Activated CD8-positive, alpha-beta memory T cell treated with anti-CD3 and anti-CD28 coated beads for 4 hours (primary cell): ENCODE results near the gene ZDHHC24.
"Not testable (repeated sequence)": the region's sequence is repeated elsewhere in the genome, so short reads cannot be mapped to it uniquely, and the experiment has no call there.

ENCODE experiments used
- DNase-seq, 2 donors: peaks; one replicate each; pipeline ENCODE4 v3.0.0-alpha.2; 2020; ENCODE audit warnings: low read depth in 2 of 2

ZDHHC24 gene

GRCh38 chr11:66545701-66546367 is at the start of gene ZDHHC24:
TSS of gene ZDHHC24 (minus strand) at chr11:66546048. CDS start at chr11:66546003, 45 bp downstream.
- DNase-seq: peak; percentile 58 to 73

DNA sequence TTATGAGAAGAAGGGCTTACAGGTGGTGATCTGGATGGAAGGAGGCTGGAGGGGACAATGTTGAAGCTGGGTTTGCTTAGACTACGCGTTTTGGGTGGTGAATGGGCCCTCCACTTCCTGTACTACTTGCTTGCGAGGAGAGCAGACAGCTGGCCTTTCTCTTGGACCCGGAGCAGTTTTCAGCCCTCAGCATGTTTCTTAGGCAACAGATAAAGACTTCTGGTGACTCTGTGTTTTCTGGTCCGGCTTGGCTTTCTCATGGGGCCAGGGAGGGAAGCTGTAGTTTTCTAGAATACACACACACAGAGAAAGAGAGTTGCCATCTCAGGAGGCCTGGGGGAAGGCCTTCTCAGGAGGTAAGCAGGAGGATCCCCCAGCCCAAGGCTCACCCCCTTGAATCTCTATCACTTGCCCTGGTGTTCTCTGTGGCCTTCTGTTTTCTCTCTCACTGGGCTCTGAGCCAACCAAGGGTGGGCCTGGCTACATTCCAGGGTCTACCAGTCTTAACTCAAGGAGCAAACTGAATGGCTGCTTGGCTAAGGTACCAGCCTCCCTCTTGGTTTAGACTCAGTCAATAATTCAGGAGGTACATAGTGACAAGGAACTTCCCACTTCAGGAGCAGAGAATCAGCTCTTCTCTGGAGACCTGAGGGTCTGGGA is 49.5 kb upstream of the ZDHHC24 start:
- no peak for DNase-seq

- no peak for DNase-seq
Measured at GRCh38 chr11:66593650-66594049, 47.8 kb upstream of the ZDHHC24 start.

DNA sequence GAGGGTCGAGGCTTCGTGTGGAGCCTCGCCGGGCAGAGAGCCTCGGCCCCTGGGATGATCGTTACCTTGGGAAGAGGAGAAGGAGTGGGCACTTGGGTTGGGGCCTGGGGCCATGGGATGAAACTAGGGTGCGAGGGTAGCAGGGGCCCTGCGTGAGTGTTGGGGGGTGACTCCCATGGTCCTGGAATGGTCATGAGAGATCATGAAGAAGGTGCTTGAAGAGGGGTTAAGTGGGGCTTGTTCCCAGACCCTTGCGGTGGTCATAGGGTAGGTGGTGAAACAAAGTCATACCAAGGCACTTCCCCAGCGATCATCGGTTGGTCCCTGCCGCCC is 47.4 kb upstream of the ZDHHC24 start:
- DNase-seq: no peak

GRCh38 chr11:66592457-66593302 is 46.8 kb upstream of the ZDHHC24 start, which contains the start of the genes CCDC87 and CCS:
TSS of gene CCDC87 (minus strand) at chr11:66593063. CDS start at chr11:66593015, 48 bp downstream.
TSS of gene CCS (plus strand) at chr11:66593185. CDS start at chr11:66593262, 77 bp downstream.
- DNase-seq: peak; percentile 97 to 99

- no peak for DNase-seq
Measured at GRCh38 chr11:66591175-66591574, 45.3 kb upstream of the ZDHHC24 start.

DNA sequence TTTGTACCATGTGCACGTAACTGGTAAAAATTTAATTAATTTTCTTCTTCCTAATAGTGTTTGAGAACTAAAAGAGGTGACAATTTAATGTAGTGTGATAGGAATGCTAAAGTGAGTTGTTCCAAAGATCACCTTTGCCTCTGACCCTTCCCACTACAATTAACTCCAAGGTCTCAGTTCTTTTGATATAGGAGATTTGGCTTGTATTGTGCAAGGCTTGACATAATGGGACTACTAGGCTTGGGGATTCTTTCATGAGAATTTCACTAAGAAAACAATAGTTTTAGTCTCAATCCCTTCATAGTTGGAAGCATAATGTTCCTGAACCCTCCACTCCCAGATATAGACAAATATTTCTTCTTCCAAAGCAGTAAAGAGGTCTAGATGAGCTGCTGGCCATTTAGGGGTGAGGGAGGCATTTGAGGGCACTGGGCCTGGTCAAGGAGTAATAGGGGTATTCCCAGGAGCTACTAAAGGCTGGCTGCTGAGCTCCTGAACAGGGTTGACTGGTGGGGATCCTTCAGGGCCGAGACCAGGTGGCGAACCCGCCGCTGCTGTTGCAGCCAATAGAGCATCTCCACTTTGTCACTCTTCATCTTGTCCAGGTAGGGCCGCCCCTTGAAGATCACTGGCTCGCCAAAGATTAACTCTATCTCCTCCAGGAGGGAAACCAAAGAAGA is 44.3 kb upstream of the ZDHHC24 start:
- DNase-seq: no peak

GRCh38 chr11:66589315-66589714 is 43.5 kb upstream of the ZDHHC24 start:
- not testable (repeated sequence) for DNase-seq

- DNase-seq: no peak
Measured at GRCh38 chr11:66586136-66586535, 40.3 kb upstream of the ZDHHC24 start.

DNA sequence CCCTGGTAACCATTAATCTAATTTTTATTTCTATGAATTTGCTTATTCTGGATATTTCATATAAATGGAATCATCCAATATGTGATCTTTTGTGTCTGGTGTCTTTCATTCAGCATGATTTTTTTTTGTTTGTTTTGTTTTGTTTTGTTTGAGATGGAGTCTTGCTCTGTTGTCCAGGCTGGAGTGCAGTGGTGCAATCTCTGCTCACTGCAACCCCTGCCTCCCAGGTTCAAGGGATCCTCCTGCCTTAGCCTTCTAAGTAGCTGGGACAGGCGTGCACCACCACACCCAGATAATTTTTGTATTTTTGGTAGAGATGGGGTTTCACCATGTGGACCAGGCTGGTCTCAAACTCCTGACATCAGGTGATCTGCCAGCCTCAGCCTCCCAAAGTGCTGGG is 39.6 kb upstream of the ZDHHC24 start:
- DNase-seq: not testable (repeated sequence)

GRCh38 chr11:66582565-66583147 is 36.8 kb upstream of the ZDHHC24 start:
- not testable (repeated sequence) for DNase-seq

- DNase-seq: no peak
Measured at GRCh38 chr11:66581261-66581660, 35.4 kb upstream of the ZDHHC24 start.

DNA sequence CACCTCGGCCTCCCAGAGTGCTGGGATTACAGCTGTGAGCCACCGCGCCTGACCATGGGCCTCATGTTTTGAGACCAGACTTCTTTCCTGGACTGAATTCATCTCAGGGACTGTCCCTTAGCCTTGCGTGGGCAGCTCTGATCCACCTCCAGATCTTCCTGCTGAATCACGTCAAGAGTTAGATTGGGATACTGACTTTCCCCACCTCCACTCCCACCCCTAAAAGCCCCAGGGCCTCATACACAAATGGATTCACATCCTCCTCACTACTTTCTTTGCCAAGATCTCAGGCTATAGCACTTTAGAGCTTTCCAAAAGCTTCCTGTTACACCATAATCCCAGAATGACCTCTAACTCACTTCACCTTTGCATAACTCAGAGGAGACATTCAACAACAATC is 35.0 kb upstream of the ZDHHC24 start:
- DNase-seq: no peak

- peak; percentile 54 to 68 for DNase-seq
Measured at GRCh38 chr11:66579017-66579606, 33.3 kb upstream of the ZDHHC24 start.

DNA sequence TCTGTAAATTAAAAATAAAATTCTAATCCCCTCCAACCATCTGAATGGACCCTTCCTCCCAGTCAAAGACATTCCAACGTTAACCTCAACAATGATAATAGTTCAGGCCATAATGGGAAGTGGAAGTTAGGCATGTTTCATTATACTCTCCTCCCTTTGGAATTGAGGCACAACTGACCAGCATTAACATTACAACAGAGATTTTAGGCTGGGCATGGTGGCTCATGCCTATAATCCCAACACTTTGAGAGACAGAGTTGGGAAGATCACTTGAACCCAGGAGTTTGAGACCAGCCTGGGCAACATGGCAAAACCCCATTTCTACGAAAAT is 25.0 kb upstream of the ZDHHC24 start:
- no peak for DNase-seq

DNA sequence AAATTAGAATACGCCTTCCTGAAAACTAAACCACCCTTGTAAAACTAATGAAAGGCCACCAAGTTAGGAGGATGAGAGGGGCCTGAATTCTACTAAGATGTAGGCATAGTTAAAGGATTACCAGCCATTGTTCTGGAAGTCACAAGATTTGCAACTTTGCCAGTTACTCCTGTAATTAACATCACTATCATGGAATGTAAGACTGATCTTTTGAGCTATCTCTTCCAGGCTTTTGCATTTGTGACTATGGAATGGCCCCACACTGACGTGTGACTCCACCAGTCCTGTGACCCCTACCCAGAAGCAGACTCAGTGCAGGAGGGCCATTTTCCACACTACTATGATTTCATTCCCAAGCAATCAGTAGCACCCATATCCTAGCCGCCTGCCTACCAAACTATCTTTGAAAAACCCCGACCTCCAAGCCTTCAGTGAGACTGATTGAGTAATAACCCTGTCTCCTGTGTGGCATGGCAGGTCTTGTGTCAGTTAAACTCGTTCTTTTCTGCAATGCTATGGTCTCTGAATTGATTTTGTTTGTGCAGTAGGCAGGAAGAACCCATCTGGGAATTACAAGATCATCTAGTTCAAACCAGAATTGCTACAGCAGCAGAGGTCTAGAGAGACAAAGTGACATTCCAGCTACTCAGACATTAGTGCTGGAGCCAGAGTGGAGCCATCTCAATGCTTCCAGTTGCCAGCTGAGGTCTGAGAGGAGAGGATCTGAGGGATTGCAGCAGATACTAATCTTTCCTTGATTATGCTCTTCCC is 24.4 kb upstream of the ZDHHC24 start:
- DNase-seq: no peak

- DNase-seq: no peak
Measured at GRCh38 chr11:66569076-66569475, 23.2 kb upstream of the ZDHHC24 start.

GRCh38 chr11:66568124-66568916 is 22.5 kb upstream of the ZDHHC24 start, which contains the start of gene CTSF:
TSS of gene CTSF (minus strand) at chr11:66568606. CDS start at chr11:66568486, 120 bp downstream.
- DNase-seq: peak; percentile 13 to 43

DNA sequence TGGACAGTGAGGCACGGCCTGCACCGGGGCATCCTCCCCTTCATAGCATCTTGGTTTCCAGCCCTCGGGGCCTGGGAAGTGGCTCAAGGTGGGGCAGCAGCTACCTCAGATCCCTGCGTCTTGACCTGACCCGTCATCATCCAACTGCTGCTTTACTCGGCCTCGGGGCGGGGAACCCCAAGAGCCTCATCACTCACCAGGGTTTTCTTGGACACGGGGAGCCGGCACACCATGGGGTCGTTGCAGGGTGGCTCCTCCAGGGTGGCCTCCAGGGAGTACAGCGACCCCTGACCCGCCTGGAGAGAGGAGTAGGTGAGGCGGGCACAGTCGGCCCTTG is 21.9 kb upstream of the ZDHHC24 start:
- no peak for DNase-seq

DNA sequence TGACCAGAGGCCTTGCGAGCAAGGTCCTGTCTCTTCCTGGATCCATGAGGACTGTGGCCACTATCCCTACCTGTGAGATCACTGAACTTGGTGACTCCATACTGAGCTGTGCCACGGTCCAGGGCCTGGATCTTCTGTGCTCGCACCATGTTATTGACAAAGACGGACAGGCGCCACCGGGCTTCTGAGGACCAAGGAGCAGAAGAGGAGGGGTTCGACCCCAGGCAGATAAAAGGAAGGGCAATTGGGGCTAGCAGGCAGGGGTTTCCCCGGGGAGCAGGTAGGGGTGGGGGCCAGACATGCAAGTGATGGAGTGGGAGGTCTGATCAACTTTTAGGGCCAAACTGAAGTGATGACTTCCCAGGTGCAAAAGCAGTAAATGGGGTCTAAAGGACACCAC is 20.4 kb upstream of the ZDHHC24 start:
- no peak for DNase-seq
